Activated CD4-positive, alpha-beta T cell treated with anti-CD3 and anti-CD28 coated beads, Interleukin-2, amount 10 ng/mL, durations not matched to agents 7 days and 5 days (primary cell): ENCODE results near the gene FLNB. TPM values are rescaled to one million over a fixed set of nuclear protein-coding genes. Genes with fewer than 3 reads are reported as not detected.

Experiments
- CTCF ChIA-PET: fragments of 350-600 bp; sonication (Branson Sonifier 250); formaldehyde crosslinking; loops from one replicate; lab custom pipeline; 2021; ENCODE audit warnings: antibody characterized with exemption; lab: Charles Lee
- POLR2A ChIA-PET: fragments of 350-600 bp; sonication (Branson Sonifier 250); formaldehyde crosslinking; loops from one replicate; lab custom pipeline; 2021; ENCODE audit warnings: antibody characterized with exemption; lab: Charles Lee
- DNase-seq: peaks from one replicate; pipeline ENCODE4 v3.0.0-alpha.2; 2020
- H3K27ac Mint-ChIP-seq: one replicate; pipeline ENCODE4 v1.8.0; 2021; ENCODE audit warnings: mild to moderate bottlenecking, moderate library complexity, mixed read lengths
- H3K27me3 Mint-ChIP-seq: one replicate; pipeline ENCODE4 v1.8.0; 2021; ENCODE audit warnings: mixed read lengths
- H3K36me3 Mint-ChIP-seq: one replicate; pipeline ENCODE4 v1.8.0; 2021; ENCODE audit warnings: low read depth, mixed read lengths
- H3K4me1 Mint-ChIP-seq: one replicate; pipeline ENCODE4 v1.8.0; 2021; ENCODE audit warnings: mixed read lengths
- H3K4me3 Mint-ChIP-seq: one replicate; pipeline ENCODE4 v1.8.0; 2021; ENCODE audit warnings: mild to moderate bottlenecking, moderate library complexity, mixed read lengths
- H3K9me3 Mint-ChIP-seq: one replicate; pipeline ENCODE4 v1.8.0; 2021; ENCODE audit warnings: mixed read lengths
- total RNA-seq, 2 experiments: library from RNA; stranded (reverse); gene quantifications; one replicate each; pipeline ENCODE4 v1.2.3, GENCODE V29; 2021

FLNB gene
- total RNA-seq, 2 experiments from 2014 or later, result 27.2 to 28.1 TPM

DNA sequence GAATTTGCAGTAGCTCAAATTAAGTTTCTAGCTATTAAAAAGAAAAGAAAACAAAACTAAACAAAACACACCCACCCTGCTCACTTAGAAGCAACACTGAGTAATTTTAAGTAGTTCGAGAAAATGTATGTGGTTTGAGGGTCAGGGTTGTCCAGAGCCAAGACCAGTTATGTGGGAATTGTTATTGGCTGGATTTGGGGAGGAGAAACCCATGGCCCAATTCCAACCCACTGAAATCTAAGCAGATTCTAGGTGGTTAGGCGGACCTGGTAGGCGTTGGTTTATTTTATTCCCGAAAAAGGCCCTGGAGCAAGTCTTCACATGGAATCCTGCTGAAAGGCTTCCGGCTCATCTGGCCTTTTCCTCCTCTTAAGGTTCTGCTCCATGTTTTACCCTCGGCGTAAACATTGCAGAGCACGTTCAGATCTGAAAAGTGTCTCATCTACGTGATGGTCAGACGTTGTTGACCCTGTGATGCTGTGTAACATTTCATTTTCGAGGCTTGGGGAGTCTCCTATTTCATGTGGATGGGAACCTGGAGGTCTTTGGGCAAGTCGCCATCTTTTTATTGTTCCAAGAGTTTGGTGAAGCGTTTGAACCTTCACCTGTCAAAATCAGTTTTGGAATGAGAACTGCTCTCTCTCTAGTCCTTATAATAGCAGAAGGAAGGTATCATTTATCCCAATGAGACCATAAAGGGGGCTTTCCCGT lies 64.0 kb downstream of the FLNB start:
- Mint-ChIP-seq H3K27ac (no peak overlapping the region), H3K4me3 (no peak overlapping the region), H3K36me3 (peaks cover 7% of the 10 kb centered on the region), H3K27me3 (no peaks in the 10 kb centered on the region), H3K9me3 (no peaks in the 10 kb centered on the region), H3K4me1 (peaks cover 23% of the 10 kb centered on the region)
- CTCF ChIA-PET, result interaction anchor here (0.9 kb wide), 1 partner anchor 10 kb away, joined by 4 read pairs; no protein-coding TSS in a partner anchor
- no peak for DNase-seq
- POLR2A ChIA-PET, result no interaction called here

DNA sequence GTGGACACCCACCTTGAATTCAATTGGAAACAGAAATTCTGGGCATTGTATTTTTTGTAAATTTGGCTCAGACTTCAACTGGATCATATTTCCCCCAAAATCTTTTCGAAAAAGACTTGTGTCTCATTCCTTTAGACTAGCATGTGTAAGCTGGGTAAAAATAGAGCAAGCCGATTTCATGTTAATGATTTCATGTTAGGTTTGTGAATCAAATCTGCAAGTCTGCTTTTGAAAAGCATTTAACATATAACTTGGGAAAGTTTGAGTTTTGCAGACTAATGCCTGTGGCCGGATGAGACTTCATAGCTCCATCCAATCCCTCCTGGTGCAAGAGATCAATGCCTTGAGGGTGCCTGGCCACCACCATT lies 64.5 kb downstream of the FLNB start:
- no peak overlapping the region for H3K27ac Mint-ChIP-seq
- ChIA-PET POLR2A (no interaction called here), CTCF (interaction anchor here (0.7 kb wide), 1 partner anchor 554 kb away, joined by 4 read pairs; no protein-coding TSS in a partner anchor)
- H3K27me3 Mint-ChIP-seq, result no peaks in the 10 kb centered on the region
- no peaks in the 10 kb centered on the region for H3K9me3 Mint-ChIP-seq
- peaks cover 23% of the 10 kb centered on the region for H3K4me1 Mint-ChIP-seq
- H3K4me3 Mint-ChIP-seq, result no peak overlapping the region
- no peak for DNase-seq
- H3K36me3 Mint-ChIP-seq, result peaks cover 7% of the 10 kb centered on the region

GRCh38 chr3:58073301-58074108 lies 65.3 kb downstream of the FLNB start:
- H3K4me1 Mint-ChIP-seq, result peaks cover 23% of the 10 kb centered on the region
- CTCF ChIA-PET, result interaction anchor here (0.7 kb wide), 1 partner anchor 555 kb away, joined by 4 read pairs; no protein-coding TSS in a partner anchor
- peaks cover 14% of the 10 kb centered on the region for H3K36me3 Mint-ChIP-seq
- POLR2A ChIA-PET, result no interaction called here
- H3K27me3 Mint-ChIP-seq, result no peaks in the 10 kb centered on the region
- no peak for DNase-seq
- H3K4me3 Mint-ChIP-seq, result no peak overlapping the region
- no peaks in the 10 kb centered on the region for H3K9me3 Mint-ChIP-seq
- H3K27ac Mint-ChIP-seq, result peak overlapping the region; percentile 9

DNA sequence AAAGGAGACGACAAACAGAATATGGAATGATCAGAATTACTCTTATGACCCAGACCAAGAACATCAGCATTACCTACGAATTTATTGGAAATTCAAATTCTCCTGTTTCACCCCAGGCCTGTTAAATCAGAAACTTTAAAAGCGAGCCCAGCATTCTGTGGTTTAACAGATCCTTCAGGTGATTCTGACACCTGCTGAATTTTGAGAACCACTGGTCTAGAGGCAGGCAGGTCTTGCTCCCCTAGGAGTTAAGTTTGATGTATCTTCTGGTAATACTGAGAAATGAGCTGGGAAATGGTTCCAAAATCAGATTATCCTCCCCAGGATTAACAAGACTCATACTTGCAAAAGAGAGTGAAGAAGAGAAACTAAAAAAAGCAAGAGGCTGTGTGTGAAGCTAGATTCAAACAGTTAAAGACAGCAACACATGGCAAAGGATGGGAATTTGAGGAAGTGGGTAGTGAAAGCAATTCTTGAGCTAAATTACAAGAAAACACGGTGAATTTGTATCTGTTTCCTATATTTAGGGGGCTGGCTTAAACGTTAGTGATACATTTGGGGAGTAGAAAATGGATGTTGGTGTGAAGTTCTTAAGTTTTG lies 66.0 kb downstream of the FLNB start:
- Mint-ChIP-seq H3K4me3 (no peak overlapping the region), H3K27me3 (no peaks in the 10 kb centered on the region), H3K36me3 (peaks cover 15% of the 10 kb centered on the region), H3K4me1 (peaks cover 23% of the 10 kb centered on the region), H3K27ac (no peak overlapping the region), H3K9me3 (no peaks in the 10 kb centered on the region)
- CTCF ChIA-PET, result no interaction called here
- DNase-seq, result no peak
- POLR2A ChIA-PET, result no interaction called here

DNA sequence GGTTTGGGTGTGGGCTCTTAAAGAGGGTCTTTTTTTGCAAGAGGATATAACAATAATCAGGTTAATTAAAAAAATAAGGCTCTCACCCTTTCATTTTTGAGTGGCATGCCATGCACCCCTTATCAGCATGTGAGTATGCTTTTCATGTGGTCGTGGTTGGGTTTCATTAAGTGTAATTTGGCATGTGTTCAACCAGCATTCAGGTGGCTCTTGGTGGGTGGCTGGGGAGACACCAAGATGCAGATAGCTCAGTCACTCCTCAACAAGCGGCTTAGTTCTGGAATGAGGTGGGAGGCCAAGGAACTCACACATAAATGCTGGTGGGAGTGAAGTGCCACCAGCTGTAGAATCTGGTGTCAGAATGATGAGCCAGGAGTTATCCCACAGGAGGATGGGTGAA lies 66.8 kb downstream of the FLNB start:
- Mint-ChIP-seq H3K4me3 (no peak overlapping the region), H3K4me1 (peaks cover 27% of the 10 kb centered on the region), H3K27me3 (no peaks in the 10 kb centered on the region), H3K9me3 (no peaks in the 10 kb centered on the region), H3K36me3 (peaks cover 22% of the 10 kb centered on the region), H3K27ac (no peak overlapping the region)
- ChIA-PET POLR2A (no interaction called here), CTCF (no interaction called here)
- peak; percentile 44 for DNase-seq

GRCh38 chr3:58077596-58078285 lies 69.5 kb downstream of the FLNB start:
- POLR2A ChIA-PET, result no interaction called here

DNA sequence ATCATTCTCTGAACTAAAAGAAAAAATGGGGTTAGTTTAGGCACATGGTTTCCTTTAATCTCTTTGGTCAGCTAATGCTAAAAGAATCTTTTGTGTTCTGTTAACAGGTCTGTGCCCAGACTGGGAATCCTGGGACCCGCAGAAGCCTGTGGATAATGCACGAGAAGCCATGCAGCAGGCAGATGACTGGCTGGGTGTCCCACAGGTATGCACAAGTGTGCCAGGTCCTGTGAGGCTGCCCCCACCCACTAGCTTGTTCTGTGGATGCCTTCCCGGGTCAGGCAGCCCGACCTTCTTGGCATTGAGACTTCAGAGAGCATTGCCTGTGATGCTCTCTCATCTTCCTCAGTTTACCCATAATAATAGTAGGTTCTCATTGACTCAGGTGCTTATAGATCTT lies 70.4 kb downstream of the FLNB start:
- Mint-ChIP-seq H3K9me3 (no peaks in the 10 kb centered on the region), H3K27me3 (no peaks in the 10 kb centered on the region), H3K4me3 (no peak overlapping the region), H3K4me1 (peaks cover 49% of the 10 kb centered on the region), H3K27ac (no peak overlapping the region), H3K36me3 (peaks cover 32% of the 10 kb centered on the region)
- no peak for DNase-seq
- CTCF ChIA-PET, result interaction anchor here (0.6 kb wide), 2 partner anchors 50 to 280 kb away, joined by 3 read pairs; no protein-coding TSS in a partner anchor
- POLR2A ChIA-PET, result no interaction called here

More at GRCh38 chr3:58077596-58078285, 69.5 kb downstream of the FLNB start:
- H3K4me1 Mint-ChIP-seq, result peaks cover 44% of the 10 kb centered on the region
- H3K27ac Mint-ChIP-seq, result no peak overlapping the region
- CTCF ChIA-PET, result interaction anchor here (0.6 kb wide), 1 partner anchor 12 kb away, joined by 4 read pairs; no protein-coding TSS in a partner anchor
- H3K27me3 Mint-ChIP-seq, result no peaks in the 10 kb centered on the region
- no peaks in the 10 kb centered on the region for H3K9me3 Mint-ChIP-seq
- no peak overlapping the region for H3K4me3 Mint-ChIP-seq
- no peak for DNase-seq
- H3K36me3 Mint-ChIP-seq, result peaks cover 31% of the 10 kb centered on the region

DNA sequence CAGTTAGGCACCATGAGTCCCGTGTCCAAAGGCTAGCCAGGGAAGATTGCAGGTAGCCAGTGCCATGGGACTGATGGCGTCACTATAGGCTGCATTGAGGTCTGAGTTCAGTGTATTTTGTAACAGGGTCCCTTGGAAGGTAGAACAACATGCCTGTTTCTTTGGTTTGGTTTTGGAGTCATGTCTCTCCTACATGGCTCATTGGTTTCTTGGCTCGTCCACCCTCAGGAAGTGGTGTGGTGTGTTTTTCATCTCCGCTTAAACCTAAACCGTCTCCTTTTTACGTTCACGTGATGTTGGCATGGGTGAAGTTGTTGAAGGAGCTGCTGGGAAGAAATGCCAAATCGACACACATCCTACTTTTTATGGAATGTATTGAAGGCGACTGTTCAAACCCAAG lies 71.6 kb downstream of the FLNB start:
- DNase-seq, result no peak
- Mint-ChIP-seq H3K27me3 (no peaks in the 10 kb centered on the region), H3K4me1 (peaks cover 47% of the 10 kb centered on the region), H3K9me3 (no peaks in the 10 kb centered on the region), H3K27ac (no peak overlapping the region), H3K36me3 (peaks cover 33% of the 10 kb centered on the region), H3K4me3 (no peak overlapping the region)
- ChIA-PET CTCF (interaction anchor here (0.6 to 0.7 kb wide), 2 partner anchors 182 to 309 kb away, joined by 3 to 4 read pairs; no protein-coding TSS in a partner anchor), POLR2A (no interaction called here)

GRCh38 chr3:58082047-58082446 lies 73.8 kb downstream of the FLNB start:
- H3K27ac Mint-ChIP-seq, result peak overlapping the region; percentile 80
- H3K9me3 Mint-ChIP-seq, result no peaks in the 10 kb centered on the region
- H3K27me3 Mint-ChIP-seq, result no peaks in the 10 kb centered on the region
- POLR2A ChIA-PET, result no interaction called here
- peak; percentile 52 for DNase-seq
- no peak overlapping the region for H3K4me3 Mint-ChIP-seq
- peaks cover 29% of the 10 kb centered on the region for H3K36me3 Mint-ChIP-seq
- CTCF ChIA-PET, result interaction anchor here (0.9 to 3.0 kb wide), 4 partner anchors 10 to 74 kb away, joined by 3 to 10 read pairs (median 4); partner anchors contain the start of gene FLNB
- H3K4me1 Mint-ChIP-seq, result peaks cover 52% of the 10 kb centered on the region

DNA sequence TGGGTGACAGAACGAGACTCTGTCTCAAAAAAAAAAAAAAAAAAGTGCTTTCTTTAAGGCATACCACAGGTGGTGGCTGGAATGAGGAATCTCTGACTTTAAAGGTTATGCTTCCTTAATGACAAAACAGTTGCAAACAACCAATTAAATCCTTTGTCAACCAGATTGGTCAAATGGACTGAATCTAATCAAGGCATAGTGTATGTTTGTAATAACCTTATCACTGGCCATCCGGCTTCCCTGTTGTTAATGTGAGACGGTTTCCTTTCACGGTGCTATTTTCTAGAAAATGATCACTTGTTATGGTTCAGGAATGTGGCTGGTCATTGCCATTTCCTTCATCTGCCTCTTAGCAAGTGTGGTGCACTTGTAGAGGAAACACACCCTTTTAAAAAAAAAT lies 75.9 kb downstream of the FLNB start:
- Mint-ChIP-seq H3K4me1 (peaks cover 52% of the 10 kb centered on the region), H3K36me3 (peaks cover 25% of the 10 kb centered on the region), H3K27me3 (no peaks in the 10 kb centered on the region), H3K4me3 (no peak overlapping the region), H3K9me3 (no peaks in the 10 kb centered on the region), H3K27ac (no peak overlapping the region)
- ChIA-PET CTCF (no interaction called here), POLR2A (no interaction called here)
- DNase-seq, result no peak

DNA sequence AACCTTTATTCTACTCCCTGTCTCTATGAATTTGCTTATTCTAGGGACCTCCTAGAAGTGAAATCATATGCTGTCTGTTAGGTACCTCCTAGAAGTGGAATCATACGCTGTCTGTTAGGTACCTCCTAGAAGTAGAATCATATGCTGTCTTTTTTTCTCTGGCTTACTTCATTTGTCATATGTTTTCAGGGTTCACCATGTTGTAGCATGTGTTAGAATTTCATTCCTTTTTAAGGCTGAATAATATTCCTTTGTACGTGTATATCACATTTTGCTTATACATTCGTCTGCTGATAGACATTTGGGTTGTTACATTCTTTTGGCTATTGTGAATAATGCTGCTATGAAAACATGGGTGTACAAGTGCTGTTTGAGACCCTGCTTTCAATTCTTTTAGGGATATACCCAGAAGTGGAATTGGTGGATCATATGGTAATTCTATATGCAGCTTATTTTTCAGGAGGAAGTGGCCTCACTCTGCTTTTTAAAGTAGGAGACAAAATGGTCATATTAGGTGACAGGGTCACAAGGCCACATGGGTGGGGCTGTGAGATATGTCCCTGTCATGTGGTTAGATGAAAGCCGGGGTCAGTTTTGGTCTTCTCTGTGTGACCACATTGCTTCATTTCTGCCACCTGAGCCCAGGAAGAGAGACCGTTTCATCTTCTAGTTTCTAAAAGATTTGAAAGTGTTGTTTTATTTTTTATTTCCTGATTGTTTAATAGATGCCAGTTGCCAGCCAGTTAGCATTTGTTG lies 76.7 kb downstream of the FLNB start:
- Mint-ChIP-seq H3K4me1 (peaks cover 49% of the 10 kb centered on the region), H3K4me3 (no peak overlapping the region), H3K36me3 (peaks cover 18% of the 10 kb centered on the region), H3K9me3 (no peaks in the 10 kb centered on the region), H3K27me3 (no peaks in the 10 kb centered on the region), H3K27ac (no peak overlapping the region)
- POLR2A ChIA-PET, result no interaction called here
- CTCF ChIA-PET, result no interaction called here
- DNase-seq, result no peak

GRCh38 chr3:58085616-58086015 lies 77.4 kb downstream of the FLNB start:
- Mint-ChIP-seq H3K4me3 (no peak overlapping the region), H3K27ac (no peak overlapping the region)

More at GRCh38 chr3:58085616-58086015, 77.4 kb downstream of the FLNB start:
- peak; percentile 11 for DNase-seq
- no peaks in the 10 kb centered on the region for H3K9me3 Mint-ChIP-seq
- POLR2A ChIA-PET, result no interaction called here
- no peaks in the 10 kb centered on the region for H3K27me3 Mint-ChIP-seq
- peaks cover 46% of the 10 kb centered on the region for H3K4me1 Mint-ChIP-seq
- H3K36me3 Mint-ChIP-seq, result peaks cover 15% of the 10 kb centered on the region
- CTCF ChIA-PET, result interaction anchor here (1.6 kb wide), 1 partner anchor 77 kb away, joined by 6 read pairs; the partner anchor contains the start of gene FLNB
